Fibroblast of lung (primary cell): ENCODE measurements around the gene INTS2.

Experiments used
- EZH2 ChIP-seq: IDR thresholded peaks from 2 replicates; pipeline ENCODE4 v1.5.1; 2012; ENCODE audit warnings: low read length, control low read depth, mild to moderate bottlenecking; ENCODE audit errors: missing control alignments
- TF ChIP-seq, protein P1 (sequence below), 2 donors: IDR thresholded peaks in 1 of 2; conservative IDR thresholded peaks in 1 of 2; 1 replicate in 1 of 2; 2 replicates in 1 of 2; pipeline ENCODE4 v1.5.1; 2011 to 2012; ENCODE audit warnings: low read length in 2 of 2, control low read depth in 1 of 2, inconsistent platforms in 1 of 2, low read depth in 1 of 2, mild to moderate bottlenecking in 1 of 2

DNA sequence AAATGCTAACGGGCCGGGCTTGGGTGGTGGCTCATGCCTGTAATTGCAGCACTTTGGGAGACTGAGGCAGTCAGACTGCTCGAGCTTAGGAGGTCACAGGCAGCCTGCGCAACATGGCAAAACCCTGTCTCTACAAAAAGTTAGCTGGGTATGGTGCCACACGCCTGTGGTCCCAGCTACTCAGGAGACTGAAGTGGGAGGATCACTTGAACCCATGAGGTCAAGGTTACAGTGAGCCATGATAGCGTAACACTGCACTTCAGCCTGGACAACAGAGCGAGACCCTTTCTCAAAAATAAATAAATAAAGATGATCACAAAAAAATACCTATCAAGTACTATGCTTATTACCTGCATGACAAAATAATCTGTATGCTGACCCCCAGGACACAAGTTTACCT, 46.3 kb upstream of the INTS2 start:
- TF ChIP-seq, protein P1, sequence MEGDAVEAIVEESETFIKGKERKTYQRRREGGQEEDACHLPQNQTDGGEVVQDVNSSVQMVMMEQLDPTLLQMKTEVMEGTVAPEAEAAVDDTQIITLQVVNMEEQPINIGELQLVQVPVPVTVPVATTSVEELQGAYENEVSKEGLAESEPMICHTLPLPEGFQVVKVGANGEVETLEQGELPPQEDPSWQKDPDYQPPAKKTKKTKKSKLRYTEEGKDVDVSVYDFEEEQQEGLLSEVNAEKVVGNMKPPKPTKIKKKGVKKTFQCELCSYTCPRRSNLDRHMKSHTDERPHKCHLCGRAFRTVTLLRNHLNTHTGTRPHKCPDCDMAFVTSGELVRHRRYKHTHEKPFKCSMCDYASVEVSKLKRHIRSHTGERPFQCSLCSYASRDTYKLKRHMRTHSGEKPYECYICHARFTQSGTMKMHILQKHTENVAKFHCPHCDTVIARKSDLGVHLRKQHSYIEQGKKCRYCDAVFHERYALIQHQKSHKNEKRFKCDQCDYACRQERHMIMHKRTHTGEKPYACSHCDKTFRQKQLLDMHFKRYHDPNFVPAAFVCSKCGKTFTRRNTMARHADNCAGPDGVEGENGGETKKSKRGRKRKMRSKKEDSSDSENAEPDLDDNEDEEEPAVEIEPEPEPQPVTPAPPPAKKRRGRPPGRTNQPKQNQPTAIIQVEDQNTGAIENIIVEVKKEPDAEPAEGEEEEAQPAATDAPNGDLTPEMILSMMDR (conservative IDR thresholded peaks at IDR 0.05 in 1 of 2, IDR thresholded peaks at IDR 0.05 in 1 of 2; ENCODE audit: low read depth in 1 of 2, low read length in 2 of 2) = no peak
- no peak for TF ChIP-seq EZH2
